Erythroblast (primary cell): ENCODE data around the gene CXCL13.

ENCODE experiments used
- GATA1 ChIP-seq: IDR thresholded peaks from 2 replicates; pipeline ENCODE4 v1.6.1; 2011; ENCODE audit warnings: low read depth, mild to moderate bottlenecking, control low read depth, low read length, moderate library complexity
- POLR2A ChIP-seq: IDR thresholded peaks from 2 replicates; pipeline ENCODE4 v1.6.1; 2011; ENCODE audit warnings: mild to moderate bottlenecking, low read length

GRCh38 chr4:77593101-77593500 lies 12.5 kb upstream of the CXCL13 start:
- TF ChIP-seq POLR2A, result no peak
- TF ChIP-seq GATA1, result no peak
